Ramos (cell line): Measurements from ENCODE around the gene CD28.
"Not testable (repeated sequence)": the region's sequence is repeated elsewhere in the genome, so short reads cannot be mapped to it uniquely, and the experiment has no call there.

Experiments used
- in situ Hi-C: fragments of 300-500 bp; cut with MboI; formaldehyde crosslinking; loops from one replicate; pipeline ENCODE4 v1.14.3; 2022; ENCODE audit warnings: low sequenced_read_pairs; ENCODE audit not compliant: unreplicated experiment

The CD28 gene

DNA sequence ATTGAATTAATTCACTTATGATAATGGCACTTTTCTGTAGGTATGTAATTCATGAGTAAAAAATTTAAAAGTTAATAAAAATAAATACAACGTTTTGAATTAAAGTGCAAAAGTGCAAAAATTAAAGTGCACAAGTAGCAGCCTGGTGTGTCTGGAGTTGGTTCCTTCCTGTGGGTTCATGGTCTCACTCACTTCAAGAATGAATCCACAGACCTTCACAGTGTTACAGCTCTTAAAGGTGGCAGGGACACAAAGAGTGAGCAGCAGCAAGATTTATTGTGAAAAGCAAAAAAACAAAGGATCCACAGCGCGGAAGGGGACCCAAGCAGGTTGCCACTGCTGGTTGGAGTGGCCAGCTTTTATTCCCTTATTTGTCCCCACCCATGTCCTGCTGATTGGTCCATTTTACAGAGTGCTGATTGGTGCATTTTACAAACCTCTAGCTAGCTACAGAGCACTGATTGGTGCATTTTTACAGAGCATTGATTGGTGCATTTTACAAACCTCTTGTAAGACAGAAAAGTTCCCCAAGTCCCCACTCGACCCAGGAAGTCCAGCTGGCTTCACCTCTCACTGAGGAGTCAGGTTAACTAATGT, 73.1 kb downstream of the CD28 start:
- in situ Hi-C loops, result not testable (repeated sequence)

DNA sequence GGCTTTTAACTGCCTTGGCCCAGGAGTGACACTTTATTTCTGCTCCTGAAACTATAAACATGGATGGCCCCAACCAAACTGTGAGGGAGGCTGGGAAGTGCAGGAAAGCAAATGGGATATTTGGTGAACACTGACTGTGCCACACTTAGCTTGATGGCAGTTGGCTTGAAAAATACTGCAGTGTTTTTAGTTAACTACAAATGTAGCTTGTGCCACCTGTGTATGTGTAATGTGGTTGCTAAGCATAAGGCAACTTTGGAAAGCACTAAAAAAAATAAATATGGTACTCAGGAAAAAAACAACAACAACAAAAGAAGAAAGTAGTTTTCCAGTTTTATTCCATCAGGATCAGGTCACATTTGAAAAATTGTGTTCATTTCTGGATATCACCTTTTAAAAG, 73.8 kb downstream of the CD28 start:
- in situ Hi-C loops, result no loop called here

DNA sequence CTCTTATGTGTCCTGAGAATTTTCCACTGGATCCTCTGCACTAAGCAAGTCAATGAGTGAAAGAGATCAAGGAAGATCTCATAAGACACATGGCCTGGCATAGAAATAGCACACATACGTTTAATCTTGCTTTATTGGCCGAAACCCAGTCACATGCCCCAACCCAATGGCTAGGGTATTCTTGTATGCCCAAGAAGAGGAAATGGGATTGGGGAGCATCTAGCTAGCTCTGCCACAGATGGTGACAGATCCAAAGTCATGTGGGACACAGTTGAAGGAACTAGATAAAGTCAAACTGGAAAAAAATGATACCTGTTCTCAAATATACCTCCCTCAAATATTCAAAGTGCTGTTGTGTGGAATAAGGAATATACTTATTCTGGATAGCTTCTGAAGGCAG, 74.7 kb downstream of the CD28 start:
- in situ Hi-C loops, result no loop called here

DNA sequence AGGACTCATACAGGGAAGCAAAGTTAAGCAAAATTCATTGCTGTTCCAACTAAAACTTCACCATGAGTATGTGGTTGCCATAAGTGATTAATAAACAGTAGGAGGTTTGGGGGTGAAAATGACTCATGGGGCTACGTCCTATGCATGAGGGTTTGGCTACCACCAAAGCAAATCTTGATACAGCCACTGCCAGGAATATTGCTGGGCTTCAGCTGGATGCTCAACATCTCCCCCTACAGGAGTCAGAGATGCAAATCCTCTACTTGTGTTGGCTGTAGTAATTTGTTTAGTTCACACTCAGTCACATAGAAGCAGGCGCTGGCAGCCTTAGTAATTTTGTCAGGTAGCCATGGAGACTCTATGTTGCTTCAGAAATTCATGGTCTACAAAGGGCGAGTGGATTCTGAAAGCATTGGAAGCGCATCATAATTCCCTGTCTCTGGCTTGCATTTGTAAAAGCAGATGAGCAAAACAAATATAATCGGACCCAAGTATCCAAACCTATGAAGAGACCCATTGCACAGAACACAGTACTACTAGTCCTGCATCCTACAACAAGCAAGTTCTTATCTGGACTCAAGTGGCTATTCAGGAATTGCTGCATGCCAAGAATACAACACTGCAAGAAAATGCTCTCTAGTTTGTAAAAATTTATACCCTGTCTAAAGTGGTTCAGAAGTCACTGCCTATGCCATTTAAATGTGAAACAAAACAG, 76.0 kb downstream of the CD28 start:
- in situ Hi-C loops, result no loop called here

DNA sequence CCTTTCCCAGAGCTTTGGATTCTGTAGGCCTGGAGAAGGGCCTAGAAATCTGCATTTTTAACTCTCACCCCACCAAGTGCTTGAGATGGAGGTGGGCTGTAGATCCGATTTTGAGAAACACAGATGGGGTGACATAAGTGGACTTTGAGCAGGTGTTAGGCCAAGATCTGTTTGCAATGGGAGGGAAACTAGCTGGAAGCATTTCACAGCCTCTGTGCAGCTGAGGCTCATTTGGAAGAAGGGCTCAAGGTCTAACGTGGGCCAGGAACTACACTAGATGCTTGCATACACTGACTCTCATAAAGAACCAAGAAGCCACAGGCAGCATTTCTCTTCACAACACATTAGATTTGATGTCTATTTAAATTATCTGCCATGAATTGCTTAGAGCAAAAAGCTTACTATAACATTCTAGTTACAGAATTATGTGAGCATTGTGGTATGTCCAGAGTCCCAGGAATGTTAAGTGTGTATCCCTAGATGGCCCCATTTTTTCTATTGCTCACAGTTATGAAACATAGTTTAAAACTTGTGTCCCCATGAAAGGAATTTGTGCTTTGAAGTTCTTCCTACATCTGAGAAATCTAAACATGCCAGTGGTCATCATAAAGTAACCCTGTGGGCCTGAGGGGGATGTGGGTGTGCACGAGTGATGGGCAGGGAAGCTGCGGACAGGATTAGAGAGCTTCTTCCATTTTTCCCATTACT, 77.2 kb downstream of the CD28 start:
- in situ Hi-C loops, result no loop called here

DNA sequence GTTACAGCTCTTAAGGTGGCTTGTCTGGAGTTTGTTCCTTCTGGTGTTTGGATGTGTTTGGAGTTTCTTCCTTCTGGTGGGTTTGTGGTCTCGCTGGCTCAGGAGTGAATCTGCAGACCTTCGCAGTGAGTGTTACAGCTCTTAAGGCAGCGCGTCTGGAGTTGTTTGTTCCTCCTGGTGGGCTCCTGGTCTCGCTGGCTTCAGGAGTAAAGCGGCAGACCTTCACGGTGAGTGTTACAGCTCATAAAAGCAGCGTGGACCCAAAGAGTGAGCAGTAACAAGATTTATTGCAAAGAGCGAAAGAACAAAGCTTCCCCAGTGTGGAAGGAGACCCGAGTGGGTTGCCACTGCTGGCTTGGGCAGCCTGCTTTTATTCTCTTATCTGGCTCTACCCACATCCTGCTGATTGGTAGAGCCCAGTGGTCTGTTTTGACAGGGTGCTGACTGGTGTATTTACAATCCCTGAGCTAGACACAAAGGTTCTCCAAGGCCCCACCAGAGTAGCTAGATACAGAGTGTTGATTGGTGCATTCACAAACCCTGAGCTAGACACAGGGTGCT, 78.4 kb downstream of the CD28 start:
- in situ Hi-C loops, result not testable (repeated sequence)

DNA sequence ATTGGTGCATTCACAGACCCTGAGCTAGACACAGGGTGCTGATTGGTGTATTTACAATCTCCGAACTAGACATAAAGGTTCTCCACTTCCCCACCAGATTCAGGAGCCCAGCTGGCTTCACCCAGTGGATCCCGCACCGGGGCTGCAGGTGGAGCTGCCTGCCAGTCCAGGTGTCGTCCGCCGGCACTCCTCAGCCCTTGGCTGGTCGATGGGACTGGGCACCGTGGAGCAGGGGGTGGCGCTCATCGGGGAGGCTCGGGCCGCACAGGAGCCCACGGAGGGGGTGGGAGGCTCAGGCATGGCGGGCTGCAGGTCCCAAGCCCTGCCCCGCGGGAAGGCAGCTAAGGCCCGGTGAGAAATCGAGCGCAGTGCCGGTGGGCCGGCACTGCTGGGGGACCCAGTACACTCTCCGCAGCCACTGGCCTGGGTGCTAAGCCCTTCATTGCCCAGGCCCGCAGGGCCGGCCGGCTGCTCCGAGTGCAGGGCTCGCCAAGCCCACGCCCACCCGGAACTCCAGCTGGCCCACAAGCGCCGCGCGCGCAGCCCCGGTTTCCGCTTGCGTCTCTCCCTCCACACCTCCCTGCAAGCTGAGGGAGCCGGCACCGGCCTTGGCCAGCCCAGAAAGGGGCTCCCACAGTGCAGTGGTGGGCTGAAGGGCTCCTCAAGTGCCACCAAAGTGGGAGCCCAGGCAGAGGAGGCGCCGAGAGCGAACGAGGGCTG, 79.1 kb downstream of the CD28 start:
- in situ Hi-C loops, result not testable (repeated sequence)

DNA sequence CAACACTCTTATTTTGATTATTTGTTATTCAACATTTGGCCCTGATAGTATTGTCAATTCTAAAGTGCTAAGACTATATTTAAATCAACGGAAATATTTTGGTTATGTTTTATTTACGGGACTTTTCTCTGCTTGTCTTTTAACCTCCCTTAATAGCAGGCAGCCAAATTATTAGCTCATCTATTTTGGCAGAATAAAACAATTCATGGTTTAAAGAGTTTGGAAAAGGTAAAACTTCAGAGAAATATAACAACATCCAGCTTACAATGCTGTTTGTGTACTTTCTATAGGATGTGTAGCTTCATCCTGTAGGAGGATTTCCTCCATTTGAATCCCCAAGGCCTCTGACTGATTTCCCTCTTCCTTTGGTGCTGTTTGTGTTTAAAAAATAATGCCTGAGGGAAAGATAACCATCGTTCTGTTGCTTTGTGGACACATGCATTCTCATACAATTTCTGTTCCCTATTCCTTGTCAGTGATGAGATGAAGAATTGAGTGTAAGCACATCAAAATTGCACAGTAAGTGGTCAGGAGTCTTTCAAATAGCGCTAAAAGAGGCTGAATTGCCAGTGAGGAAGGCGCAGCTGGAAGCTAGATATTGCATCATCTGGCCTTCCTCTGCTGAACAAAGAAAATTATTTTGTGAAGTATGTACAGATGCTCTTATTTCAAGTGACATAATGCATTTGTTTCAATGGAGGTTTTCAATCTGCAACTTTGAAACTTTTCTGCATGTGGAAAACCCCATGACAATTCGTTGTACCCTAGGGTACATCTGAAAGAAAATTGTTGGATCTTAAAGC, 80.3 kb downstream of the CD28 start:
- in situ Hi-C loops, result no loop called here

DNA sequence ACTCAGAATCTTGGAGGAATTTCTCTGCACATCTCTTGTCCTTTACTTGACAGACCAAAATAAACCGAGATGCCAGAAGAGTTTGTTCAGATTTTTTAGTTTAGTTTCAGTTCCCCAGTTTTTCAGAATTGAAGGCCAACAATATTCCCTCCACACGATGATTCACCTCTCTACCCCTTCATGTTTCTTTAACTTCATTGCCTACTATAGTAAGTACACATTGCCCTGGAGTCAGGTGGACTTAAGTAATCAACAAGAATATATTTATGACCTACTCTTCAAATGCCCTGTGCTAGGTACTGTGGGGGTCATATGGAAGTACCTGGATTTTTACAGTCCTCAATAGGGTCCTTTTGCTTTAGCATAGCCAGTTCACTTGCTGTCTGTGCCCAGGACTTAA, 81.5 kb downstream of the CD28 start:
- in situ Hi-C loops, result no loop called here
